Mucosa of descending colon (tissue), 3 donors: Measurements from ENCODE around the gene CDCP2. TPM values are rescaled to one million over a fixed set of nuclear protein-coding genes. Genes with fewer than 3 reads are reported as not detected.

Source experiments
- ATAC-seq: fragments of 200-7000 bp; cut with Tn5 transposase; one replicate; pipeline ENCODE4 v1.9.1; 2020; ENCODE audit warnings: mild to moderate bottlenecking, moderate library complexity
- DNase-seq, 3 donors: peaks; one replicate each; pipeline ENCODE4 v3.0.0-alpha.2; 2020
- H3K36me3 ChIP-seq: fragments of 200-600 bp; one replicate; pipeline ENCODE4 v1.8.0; 2021; ENCODE audit warnings: low read depth, mild to moderate bottlenecking
- H3K4me1 ChIP-seq: fragments of 200-600 bp; one replicate; pipeline ENCODE4 v1.8.0; 2021; ENCODE audit warnings: low read depth, mild to moderate bottlenecking
- H3K4me3 ChIP-seq: fragments of 200-600 bp; one replicate; pipeline ENCODE4 v1.8.0; 2021; ENCODE audit warnings: mild to moderate bottlenecking
- H3K9me3 ChIP-seq: fragments of 200-600 bp; one replicate; pipeline ENCODE4 v1.8.0; 2021; ENCODE audit warnings: mild to moderate bottlenecking
- intact Hi-C, 2 donors: fragments of 100-400 bp; cut with DNase I in 1 of 2; cut with micrococcal nuclease in 1 of 2; formaldehyde crosslinking; loops; one replicate each; pipeline versions ENCODE4 v1.11.0 to v1.11.1; 2022; cut with DNase I, micrococcal nuclease
- total RNA-seq, 3 donors: library from RNA; stranded (reverse); fragmentation: NEBNext Ultra II Directional in 2 of 3; extraction: Animal tissue kit (Norgen Biotek cat#: 25700) in 2 of 3; gene quantifications; one replicate each; pipeline versions ENCODE4 v1.2.1 to v1.2.4, GENCODE V29; 2021 to 2023
- TF ChIP-seq, protein P1 (sequence below): fragments of 200-600 bp; IDR thresholded peaks from one replicate; pipeline ENCODE4 v1.8.0; 2022; ENCODE audit warnings: antibody characterized with exemption, mild to moderate bottlenecking
- donor health status: DM: no; HTN: no; CAD: no; lungs with moderate emphysema.
- donor health status: DM: no; HTN: no; CAD: no.
- donor health status: DM: no; HTN: yes; CAD: no.

CDCP2 gene
- total RNA-seq, 3 donors from 2014 or later = 0.09 to 0.26 TPM; not detected in 1

DNA sequence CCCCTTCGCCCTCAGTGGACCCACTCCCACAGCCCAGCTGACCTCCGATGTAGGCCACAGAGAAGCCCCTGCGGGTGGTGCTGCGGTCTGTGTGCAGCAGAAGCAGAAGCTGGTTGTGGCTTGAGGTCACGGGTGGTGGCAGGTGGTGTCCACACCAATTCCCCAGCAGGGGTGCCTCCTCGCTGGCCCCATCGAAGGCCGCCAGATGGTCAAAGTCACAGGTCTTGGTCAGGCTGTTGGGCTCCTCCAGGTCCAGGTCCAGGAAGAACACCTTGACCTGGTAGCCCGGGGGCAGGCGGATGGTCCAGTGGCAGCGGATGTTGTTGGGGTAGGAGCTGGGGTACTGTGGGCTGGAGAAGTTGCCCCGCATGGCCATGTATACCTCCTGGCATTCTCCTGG is 13.1 kb downstream of the CDCP2 start:
- intact Hi-C loops = no loop called here
- TF ChIP-seq, protein P1, sequence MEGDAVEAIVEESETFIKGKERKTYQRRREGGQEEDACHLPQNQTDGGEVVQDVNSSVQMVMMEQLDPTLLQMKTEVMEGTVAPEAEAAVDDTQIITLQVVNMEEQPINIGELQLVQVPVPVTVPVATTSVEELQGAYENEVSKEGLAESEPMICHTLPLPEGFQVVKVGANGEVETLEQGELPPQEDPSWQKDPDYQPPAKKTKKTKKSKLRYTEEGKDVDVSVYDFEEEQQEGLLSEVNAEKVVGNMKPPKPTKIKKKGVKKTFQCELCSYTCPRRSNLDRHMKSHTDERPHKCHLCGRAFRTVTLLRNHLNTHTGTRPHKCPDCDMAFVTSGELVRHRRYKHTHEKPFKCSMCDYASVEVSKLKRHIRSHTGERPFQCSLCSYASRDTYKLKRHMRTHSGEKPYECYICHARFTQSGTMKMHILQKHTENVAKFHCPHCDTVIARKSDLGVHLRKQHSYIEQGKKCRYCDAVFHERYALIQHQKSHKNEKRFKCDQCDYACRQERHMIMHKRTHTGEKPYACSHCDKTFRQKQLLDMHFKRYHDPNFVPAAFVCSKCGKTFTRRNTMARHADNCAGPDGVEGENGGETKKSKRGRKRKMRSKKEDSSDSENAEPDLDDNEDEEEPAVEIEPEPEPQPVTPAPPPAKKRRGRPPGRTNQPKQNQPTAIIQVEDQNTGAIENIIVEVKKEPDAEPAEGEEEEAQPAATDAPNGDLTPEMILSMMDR = no peak
- H3K4me1 ChIP-seq = no peaks in the 10 kb centered on the region
- no peaks in the 10 kb centered on the region for H3K9me3 ChIP-seq
- ATAC-seq (no peak), DNase-seq (no peak)
- H3K36me3 ChIP-seq = no peaks in the 10 kb centered on the region
- H3K4me3 ChIP-seq = no peak overlapping the region

DNA sequence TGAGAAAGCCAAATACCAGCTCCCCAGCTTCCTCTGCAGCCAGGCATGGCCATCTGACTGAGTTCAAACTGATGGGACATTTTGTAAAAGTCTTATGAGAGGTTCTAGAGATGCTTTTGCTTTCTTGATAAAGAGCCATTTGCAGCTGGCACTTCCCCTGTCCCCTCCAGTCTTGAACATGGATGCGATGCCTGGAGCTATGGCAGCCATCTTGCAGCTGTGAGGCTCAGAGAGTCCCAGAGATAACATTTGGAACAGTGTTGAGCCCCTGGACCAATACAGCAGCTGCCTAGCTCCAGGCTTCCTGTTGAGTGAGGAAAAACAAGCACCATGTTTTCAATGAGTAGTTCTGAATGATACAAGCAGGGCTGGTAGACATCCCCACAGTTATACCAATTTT is 13.8 kb downstream of the CDCP2 start:
- DNase-seq = no peak
- intact Hi-C loops = no loop called here
- Histone ChIP-seq H3K4me1 (no peaks in the 10 kb centered on the region), H3K36me3 (no peaks in the 10 kb centered on the region), H3K9me3 (no peaks in the 10 kb centered on the region), H3K4me3 (no peak overlapping the region)
- TF ChIP-seq, protein P1 = no peak
- ATAC-seq = no peak

DNA sequence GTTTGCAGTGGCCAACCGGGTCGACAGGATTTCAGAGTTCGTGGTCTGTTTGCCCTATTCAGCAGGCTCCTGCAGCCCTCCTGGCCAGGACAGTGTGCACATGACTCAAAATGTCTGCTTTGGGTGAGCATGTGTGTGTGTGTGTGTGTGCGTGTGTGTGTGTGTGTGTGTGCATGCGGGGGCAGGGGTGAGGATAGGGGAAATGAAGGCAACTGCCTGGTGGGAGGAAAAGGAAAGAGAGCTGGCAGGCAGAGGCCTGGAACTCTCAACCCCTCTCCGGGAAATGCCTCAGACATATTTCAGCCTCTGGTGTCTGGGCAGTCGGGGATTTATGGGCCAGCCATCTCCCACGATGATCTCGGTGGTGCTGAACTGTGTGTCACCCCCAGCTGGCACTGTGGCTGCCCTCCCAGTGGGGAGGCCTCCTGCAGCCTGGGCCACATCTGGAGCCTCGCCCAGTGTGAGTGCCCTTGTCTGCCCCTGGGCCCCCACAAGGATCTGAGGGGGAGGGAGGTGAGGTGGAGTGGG is 15.2 kb downstream of the CDCP2 start:
- Histone ChIP-seq H3K4me3 (no peak overlapping the region), H3K4me1 (no peaks in the 10 kb centered on the region), H3K36me3 (no peaks in the 10 kb centered on the region), H3K9me3 (no peaks in the 10 kb centered on the region)
- no peak for ATAC-seq
- intact Hi-C loops = no loop called here
- TF ChIP-seq, protein P1 = no peak
- no peak for DNase-seq

DNA sequence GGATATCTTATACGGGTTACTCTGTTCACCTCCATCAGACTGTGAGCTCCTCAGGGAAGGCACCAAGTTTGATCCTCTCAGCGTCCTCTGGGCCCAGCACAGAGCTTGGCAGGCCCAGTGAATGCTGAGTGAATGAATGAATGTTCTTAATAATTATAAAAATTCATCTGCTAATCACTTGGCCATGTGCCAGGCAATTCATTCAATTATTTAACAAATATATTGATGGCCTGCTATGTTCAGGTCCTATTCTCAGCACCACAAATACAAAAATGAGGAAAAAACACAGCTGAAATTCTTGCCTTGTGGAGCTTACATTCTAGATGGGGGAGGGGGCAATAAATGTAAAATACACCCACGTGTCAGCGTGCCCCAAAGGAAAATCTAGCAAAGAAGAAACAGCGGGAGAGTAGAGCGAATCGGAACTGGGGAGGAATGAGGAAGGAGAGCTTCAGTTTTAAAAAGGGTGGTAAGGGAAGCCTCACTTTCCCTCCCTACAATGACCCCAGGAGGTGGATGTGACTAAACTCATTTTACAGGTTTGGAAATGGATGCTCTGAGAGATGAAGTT is 15.8 kb downstream of the CDCP2 start:
- Histone ChIP-seq H3K9me3 (no peaks in the 10 kb centered on the region), H3K36me3 (no peaks in the 10 kb centered on the region), H3K4me1 (no peaks in the 10 kb centered on the region), H3K4me3 (no peak overlapping the region)
- intact Hi-C loops = no loop called here
- TF ChIP-seq, protein P1 = no peak
- no peak for ATAC-seq
- DNase-seq = no peak

DNA sequence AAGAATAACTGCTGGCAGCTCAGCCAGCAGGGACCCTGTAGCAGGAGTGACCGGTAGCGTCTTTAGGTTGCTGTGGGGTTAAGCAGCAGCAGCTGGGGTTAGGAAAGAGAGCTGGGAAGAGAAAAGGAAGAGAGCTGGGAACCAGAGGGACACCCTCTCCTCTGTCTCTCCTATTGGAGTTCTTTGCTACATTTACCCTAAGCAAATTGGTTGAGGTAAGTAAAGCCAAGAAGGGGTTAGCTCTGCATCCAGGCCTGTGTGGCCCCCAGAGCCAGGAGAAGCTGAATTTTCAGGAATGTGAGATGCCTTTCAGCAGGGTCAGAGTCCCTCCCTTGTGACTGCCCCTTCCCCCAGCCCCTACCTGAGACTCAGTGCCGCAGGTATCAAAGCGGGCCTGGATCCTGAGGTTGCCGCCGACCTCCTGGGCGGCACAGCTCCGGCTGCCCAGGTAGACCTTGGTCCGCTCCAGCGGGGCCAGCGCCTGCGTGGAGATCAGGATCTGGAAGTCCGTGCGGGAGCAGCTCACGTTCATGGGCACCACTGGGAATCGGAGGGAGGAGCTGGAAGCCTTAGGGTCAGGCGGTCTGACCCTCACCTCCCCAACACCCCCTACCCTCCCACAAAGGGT is 16.4 kb downstream of the CDCP2 start:
- intact Hi-C loops = no loop called here
- DNase-seq (no peak), ATAC-seq (no peak)
- no peaks in the 10 kb centered on the region for H3K9me3 ChIP-seq
- TF ChIP-seq, protein P1 = no peak
- H3K36me3 ChIP-seq = no peaks in the 10 kb centered on the region
- H3K4me1 ChIP-seq = no peaks in the 10 kb centered on the region
- H3K4me3 ChIP-seq = no peak overlapping the region
